GM21526 (cell line): ENCODE data around the gene STEAP1B.
"Not testable (repeated sequence)": the region's sequence is repeated elsewhere in the genome, so short reads cannot be mapped to it uniquely, and the experiment has no call there.

Experiments used
- ATAC-seq: cut with Tn5 transposase; IDR thresholded peaks from one replicate; pipeline ENCODE4 v1.9.1; 2021; ENCODE audit warnings: moderate library complexity; ENCODE audit not compliant: unreplicated experiment, low FRiP score

STEAP1B gene

GRCh38 chr7:22499044-22499443 lies 944 bp downstream of the STEAP1B start:
- ATAC-seq, result no peak

- ATAC-seq, result not testable (repeated sequence)
Observed at GRCh38 chr7:22496912-22497311, 3.1 kb downstream of the STEAP1B start.

- not testable (repeated sequence) for ATAC-seq
Observed at GRCh38 chr7:22496296-22496888, 3.6 kb downstream of the STEAP1B start.

GRCh38 chr7:22493160-22493925 lies 6.6 kb downstream of the STEAP1B start:
- ATAC-seq, result not testable (repeated sequence)

GRCh38 chr7:22488643-22489462 lies 11.1 kb downstream of the STEAP1B start:
- ATAC-seq, result no peak

GRCh38 chr7:22487978-22488642 lies 11.9 kb downstream of the STEAP1B start:
- ATAC-seq, result no peak

- no peak for ATAC-seq
Observed at GRCh38 chr7:22486597-22486996, 13.4 kb downstream of the STEAP1B start.

- ATAC-seq, result no peak
Observed at GRCh38 chr7:22485189-22485588, 14.8 kb downstream of the STEAP1B start.

GRCh38 chr7:22482503-22482902 lies 17.5 kb downstream of the STEAP1B start:
- ATAC-seq, result no peak

GRCh38 chr7:22481726-22482125 lies 18.3 kb downstream of the STEAP1B start:
- peak; percentile 63 for ATAC-seq

- no peak for ATAC-seq
Observed at GRCh38 chr7:22480523-22481075, 19.4 kb downstream of the STEAP1B start.

- ATAC-seq, result no peak
Observed at GRCh38 chr7:22477876-22478450, 22.0 kb downstream of the STEAP1B start.

- no peak for ATAC-seq
Observed at GRCh38 chr7:22477262-22477661, 22.7 kb downstream of the STEAP1B start.

- no peak for ATAC-seq
Observed at GRCh38 chr7:22476824-22477223, 23.2 kb downstream of the STEAP1B start.

- no peak for ATAC-seq
Observed at GRCh38 chr7:22474645-22475044, 25.3 kb downstream of the STEAP1B start.

GRCh38 chr7:22470981-22471380 lies 29.0 kb downstream of the STEAP1B start:
- ATAC-seq, result no peak

- no peak for ATAC-seq
Observed at GRCh38 chr7:22469371-22470143, 30.4 kb downstream of the STEAP1B start.

GRCh38 chr7:22468609-22469008 lies 31.4 kb downstream of the STEAP1B start:
- no peak for ATAC-seq

- no peak for ATAC-seq
Observed at GRCh38 chr7:22464299-22464698, 35.7 kb downstream of the STEAP1B start.
